Bone marrow (tissue), 2 donors: ENCODE results near the gene RRBP1.

Source experiments
- DNase-seq, 2 donors: peaks; one replicate each; lab custom pipeline; 2025; lab: John Stamatoyannopoulos, UW

Gene RRBP1

DNA sequence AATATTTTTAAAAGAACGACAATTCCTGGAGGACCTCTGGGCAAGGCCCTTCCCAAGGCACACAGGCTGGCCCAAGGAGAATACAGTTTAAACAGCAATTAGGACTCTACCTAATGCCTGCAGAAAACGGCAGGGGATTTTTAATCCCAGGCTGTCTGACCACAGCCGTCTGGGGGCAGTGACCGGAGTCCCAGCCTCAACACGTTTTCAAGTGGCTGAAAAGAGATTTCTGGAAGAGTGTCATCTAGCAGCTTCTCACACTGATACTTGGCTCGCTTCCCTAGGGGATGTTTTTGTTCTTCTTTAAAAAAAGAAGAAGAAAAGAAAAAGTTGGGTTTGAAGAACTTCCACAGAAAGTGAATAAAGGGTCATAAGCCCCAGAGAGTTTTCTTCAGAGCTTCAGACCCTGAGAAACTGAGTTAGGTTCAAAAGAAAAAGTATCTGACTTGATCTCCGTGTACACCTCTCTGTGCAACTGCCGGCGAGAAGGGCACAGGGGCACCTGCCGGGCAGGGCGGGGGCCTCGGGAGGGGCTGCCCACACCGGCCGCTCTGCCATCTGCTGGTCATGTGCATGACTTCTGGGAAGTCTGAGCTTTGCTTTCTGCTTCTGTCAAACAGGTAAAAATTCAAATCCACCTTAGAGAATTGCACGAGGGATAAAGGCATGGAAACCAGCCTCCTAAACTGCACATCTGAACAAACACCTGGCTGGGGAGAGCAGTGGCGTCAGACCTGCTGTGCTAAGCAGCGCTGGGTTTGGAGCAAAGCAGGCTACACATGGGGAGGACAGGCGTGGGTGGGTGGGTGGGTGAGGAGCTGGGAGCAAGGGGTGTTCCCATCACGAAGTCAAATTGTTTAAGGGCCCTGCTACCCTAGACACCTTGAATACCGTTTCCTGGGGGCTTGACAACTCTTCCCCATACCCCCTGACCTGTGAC lies 33.0 kb downstream of the RRBP1 start:
- no peak for DNase-seq

DNA sequence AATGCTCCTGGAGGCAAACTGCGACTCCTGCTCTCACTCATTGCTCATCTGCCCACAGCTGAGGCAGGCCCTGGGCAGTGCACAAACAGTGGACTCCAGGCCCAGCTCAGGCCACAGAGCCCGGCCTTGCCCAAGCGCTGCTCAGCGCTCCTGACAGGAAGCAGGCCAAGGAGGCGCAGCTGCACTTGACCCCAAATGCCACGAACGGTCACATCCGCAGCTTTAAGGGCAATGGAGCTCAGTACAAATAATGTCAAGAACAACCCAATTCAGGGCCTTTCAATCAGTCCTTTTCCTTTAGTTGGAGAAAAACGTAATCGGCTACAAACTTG lies 33.8 kb downstream of the RRBP1 start:
- DNase-seq: no peak

DNA sequence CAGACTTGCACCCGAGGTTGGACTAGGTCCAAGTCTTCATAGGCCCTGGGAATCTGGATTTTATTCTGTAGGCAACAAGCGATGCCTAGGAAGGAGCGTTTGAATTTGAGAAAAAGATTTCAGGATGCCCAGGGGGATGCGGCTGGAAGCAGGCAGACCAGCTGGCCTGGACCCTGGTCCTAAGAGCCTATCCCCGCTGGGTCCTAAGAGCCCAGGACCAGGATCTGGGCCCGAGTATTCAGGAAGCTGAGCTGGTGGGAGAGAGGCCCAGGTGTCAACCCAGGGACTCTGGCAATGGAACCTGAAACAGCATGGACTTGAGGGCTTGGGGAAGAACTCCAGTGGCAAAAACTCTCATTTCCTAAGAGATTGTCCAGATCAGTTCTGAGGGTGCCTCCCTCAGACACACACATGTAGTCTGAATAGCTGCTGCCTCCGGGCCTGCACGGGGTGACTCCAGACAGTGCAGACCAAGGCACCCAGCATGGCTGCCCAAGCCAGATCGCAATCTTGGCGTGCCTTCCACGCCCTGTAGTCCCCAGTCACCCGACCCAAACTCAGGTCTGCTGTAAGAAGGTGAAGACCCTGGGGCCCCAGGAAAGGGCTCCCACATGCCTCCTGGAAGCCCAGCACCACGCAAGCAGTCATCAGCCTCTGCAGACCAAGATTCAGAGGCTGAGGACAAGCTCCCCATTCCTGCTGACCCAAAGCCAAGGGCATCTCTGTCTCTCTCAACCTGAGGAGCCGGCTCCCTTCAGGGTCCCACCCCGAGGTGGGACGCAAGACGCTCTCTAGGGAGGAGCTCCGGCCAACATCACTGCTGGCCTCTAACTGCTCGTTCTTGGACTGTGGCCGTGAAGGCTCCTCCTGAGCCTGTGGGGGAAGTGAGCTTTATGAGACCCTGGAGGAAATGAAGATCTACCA lies 34.4 kb downstream of the RRBP1 start:
- DNase-seq: no peak

DNA sequence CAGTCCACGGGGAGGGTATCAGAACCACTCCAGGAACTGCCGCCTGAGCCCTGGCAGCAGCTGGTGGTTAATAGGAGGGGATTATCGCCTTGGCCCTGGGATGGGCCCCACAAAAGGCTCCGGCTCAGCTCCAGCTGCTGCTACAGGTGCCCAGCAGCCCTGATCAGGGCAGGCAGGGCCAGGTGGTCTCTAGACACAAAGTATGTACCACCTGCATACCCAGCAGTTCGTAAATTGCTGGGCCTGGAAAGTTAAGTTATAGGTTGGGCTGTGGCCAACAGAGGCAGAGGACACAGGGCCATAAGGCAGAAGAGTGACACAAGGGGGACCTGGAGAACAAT lies 35.1 kb downstream of the RRBP1 start:
- no peak for DNase-seq

DNA sequence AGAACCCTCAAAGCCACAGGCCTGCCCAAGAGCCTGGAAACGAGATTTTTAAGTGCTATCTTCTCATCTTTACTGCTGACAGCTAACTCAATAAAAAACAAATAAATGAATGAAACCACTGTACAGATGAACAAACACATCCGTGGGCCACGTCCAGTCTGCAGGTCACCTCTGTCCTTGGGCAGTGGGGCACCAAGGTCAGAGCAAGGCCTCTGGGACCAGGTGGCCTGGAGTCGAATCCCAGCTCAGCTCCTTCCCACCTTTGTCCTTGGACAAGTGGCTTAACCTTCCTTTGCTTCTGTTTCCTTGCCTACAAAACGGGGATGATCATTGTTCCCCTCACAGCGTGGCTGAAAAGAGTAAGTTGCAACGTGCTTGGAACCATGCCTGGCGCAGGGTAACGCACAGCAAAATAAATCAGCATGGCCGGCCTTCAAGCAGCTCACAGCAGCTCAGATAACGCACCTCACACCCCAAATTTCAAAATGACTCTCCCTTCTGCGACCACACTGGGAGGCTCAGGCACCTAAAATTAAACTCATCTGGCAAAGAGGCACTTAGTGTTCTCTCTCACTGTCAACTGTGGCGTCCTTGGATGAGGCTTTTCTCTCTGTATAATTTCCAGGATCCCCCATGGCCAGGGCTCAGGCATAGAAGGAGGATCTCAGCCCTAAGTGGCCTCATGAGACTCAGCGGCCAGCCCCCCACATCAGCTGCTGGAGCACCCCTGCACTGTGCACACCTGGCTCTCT lies 35.7 kb downstream of the RRBP1 start:
- no peak for DNase-seq

DNA sequence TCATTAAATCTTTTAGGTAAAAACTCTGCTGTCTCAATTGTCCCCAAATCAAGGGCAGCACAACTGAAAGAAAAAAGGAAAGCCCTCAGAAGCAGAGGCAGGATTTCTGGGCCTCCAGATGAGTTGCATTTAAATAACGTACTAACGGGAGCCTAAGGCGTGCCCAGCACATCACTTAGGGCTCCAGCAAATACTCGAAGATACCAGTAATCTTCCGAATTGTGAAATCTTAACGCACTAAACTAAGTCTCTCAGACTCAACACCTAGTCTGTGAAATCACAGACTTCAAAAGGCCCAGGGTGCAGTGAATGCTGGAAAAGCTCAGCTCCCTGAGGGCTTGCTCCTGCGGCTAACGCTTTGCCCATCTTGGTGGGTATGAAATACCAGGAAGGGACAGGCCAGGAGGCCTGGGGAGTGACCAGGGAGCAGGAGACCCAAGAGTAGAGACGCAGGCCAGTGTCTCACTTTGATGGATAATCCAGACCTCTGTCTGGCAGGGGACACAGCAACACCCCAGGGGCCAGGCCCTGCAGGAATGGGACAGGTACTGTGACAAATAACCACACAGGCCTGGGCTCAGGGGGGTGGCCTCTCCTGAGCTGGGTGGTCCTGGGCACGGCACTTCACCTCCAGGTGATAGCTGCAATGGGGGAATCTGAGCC lies 36.4 kb downstream of the RRBP1 start:
- DNase-seq: no peak

DNA sequence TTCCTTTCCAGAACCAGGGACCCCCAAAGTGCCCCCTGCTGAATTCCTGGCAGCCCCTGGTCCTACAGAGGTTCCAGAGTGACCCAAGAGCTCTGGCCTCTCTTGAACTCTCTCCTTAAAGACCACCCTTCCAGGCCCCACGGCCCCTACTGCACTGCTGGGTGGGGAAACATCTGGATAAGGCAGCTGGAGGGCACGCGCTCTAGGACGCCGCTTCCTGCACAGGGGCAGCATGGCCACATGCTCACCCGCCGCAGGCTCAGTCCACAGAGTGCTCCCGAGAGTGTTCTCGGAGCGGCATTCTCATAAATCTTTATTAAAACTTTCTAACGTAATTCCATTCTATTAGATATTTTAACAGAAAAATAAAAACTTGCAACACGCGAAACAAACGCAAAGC lies 37.0 kb downstream of the RRBP1 start:
- no peak for DNase-seq

DNA sequence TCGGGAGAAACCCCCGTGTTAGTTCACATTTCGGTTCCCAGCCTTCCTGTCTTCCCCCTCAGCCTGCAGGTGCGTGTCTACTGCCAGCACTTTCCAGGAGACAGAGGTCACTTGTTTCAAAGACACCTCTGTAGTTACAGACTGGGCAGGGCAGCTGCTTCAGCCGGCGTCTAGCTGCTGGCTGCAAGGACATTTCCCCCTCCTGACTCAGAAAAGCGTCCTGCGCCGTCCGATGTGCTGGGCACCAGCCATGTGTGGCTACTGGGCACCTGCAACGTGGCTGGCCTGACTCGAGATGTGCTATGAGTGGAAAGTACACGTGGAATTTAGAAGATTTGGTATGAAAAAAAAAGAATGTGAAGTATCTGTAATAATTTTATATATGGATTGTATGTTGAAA lies 37.6 kb downstream of the RRBP1 start:
- DNase-seq: no peak

DNA sequence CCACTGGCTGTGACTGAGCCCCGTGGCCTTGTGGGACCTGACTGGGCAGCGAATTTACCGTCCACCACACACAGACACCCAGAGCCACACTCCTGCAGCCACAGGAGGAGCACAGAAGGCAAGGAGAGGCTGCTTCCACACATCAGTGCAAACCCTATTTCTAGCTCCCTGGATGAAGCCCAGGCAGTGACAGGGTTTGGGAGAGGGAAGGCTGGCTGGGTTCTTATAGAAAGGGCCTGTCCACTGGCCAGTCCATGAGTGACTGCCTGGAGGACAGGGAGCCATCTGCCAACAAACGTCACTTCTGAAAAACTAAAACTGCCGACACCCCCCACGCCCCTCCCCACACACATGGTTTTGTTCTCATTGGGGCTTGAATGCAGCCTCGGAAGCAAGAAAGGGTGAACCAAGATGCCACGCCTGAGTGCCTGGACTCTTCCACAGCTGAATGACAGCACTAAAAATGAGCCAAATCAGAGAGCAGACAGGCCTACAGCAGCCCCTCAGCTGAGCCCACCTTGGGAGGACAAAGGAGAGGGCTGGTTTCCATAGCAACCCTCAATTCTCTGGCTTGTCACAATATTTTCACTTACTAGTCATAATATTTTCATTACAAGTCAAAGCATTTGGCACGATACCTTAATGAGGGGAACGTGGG lies 38.4 kb downstream of the RRBP1 start:
- no peak for DNase-seq

DNA sequence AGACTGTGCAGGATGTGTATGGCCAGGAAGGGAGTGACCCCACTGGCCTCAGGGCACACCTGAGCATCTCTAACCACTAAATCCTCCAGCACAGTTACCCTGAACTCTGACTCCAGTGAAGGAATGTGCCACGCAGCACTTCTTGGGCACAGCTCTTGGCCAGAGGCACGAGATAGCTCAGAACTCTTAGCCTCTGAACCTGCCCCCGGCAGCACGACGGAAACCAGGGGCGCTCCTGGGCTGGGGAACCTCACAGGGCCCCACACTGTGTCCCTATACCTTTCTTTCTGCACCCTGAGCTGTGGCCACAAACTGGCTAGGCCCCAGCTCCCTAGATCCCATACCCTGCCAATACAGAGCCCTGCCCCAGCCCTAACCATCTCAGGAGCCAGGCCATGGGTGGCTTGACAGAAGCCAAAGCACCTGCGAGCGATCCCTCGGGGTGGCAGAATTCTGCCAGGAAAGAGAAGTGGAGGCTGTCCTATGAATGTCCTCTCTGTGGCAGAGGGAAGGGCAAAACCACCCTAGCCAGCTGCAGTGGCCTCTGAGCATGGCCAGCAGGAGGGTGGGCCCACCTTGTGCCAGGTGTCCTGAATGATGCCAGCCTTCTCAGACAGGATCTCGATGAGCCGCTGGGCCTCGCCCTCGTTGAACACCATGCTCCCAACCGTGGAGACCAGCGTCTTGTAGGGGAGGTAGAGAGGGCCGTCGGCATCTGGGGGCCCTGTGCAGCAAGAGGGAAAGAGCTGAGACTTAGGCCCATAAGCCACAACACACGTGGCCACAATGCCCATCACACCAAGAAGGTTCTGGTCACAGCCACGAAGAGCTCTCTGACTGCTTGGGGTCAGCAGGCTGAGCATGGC lies 39.4 kb downstream of the RRBP1 start:
- no peak for DNase-seq

DNA sequence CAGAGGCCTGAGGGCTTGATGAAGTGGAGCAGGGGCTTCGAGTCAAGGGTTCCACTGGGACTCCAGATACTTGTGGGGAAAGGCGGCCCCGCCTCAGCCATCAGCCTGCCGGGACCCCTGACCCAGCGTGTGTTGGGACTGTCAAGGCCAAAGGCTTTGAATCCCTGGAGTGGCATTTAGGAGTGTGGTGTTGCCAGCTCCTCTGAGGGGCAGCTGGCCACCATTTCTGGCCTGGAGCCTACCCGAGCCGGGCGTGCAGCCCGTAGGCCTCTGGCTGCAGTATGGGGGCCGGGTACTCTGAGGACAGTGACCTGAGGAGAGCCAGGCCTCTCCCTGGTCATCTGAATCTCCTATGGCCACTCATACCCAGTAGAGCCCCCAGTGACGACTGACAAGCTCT lies 40.0 kb downstream of the RRBP1 start:
- DNase-seq: no peak

DNA sequence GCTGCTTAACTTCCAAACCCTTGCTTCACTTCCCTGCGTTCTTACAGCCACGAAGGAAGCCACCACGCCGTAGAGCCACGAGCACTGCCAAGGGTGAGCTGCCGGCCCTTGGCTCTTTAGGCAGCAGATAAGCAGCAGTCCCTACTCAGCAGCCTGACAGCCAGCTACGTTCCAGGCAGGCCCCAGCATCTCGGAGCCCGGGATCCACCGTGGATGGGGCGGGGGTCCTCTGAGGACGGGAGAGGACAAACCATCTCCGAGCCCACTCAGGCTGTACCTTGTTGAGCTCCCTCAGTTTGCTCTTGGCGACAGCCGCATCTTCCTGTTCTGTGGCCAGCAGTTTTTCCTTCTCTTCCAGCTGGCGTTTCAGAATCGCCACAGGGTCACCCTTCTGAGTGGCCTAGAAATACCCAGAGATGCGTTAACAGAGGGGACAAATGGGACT lies 40.5 kb downstream of the RRBP1 start:
- no peak for DNase-seq

DNA sequence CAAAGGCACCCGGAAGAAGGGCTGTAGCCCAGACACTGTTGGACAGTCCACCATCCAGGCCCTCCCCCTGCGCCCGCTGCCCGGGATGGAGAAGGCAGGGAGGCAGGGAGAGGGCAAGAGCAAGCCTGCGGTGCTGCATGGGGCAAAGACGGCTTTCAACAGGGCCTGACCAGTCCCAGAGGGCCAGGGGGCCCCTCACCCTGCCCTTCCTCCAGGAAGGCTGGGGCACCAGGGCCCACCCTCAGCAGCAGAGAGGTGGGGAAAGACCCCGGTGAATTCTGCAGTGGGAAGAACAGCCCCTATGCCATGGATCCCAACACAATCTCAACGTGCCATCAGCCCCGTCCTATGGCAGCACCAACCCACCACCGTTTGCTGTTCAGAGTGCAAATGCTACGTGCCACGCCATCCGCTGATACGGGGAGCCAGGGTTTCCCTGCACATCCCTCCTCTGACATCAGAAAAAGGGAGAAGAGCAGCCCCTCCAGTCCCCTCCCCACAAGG lies 41.1 kb downstream of the RRBP1 start:
- no peak for DNase-seq

DNA sequence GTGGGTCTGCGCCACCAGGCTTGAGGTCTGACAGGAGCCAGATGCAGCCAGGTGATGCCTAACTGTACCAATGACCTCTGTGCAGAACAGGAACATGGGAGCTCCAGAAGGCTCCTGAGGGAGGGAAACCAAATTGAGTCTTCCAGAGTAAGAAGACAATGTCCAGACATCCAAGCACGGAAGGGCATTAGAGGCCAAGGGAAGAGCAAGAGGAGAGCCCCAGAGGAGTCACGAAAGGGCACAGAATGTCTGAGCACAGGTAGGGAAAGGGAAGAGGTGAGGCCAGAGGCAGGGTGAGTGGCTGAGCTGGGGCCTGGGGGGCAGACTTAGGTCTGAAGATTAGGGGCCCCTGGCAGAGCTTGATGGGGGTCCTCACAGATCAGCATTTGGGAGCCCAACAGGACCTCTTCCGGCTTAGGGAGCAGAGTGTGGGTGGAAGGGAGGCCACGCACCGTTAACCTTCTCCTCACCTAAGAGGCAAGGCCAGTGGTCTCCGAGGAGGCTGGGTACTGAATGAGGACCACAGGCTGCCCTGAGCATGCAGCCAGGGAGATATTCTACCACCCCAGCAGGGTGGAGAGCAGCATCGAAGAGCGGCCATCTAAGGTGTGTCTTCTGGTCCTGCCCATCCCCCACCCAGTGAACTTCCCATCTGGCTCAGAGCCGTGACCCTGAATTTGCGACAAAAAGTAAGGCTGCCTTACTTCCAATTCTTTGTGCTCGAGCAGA lies 41.7 kb downstream of the RRBP1 start:
- no peak for DNase-seq

DNA sequence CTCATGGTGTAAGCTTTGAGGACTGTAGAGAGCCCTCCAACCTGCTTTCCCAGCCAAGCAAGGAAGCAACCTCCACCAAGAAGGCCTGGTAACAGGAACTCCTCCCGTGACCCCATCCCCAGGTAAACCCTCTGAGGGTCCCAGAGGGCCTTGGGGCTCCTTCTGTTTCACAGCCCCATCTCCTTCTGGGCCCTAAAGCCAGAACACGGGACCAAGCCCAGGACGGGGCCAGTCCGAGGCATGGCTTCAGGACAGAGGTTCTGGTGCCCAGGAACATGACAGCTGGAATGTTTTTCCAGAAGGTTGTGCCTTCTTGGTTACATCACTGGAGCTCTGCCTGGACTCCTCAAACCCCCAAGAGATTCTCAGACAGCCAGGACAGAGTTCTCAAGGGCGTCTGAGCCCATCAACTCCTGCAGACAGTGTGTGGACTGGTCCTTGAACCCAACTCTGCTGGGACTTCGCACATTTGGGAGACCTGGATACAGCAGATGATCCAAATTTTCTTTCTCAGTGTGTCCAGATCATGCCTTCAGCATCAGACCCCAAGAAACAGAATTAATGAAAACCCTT lies 43.1 kb downstream of the RRBP1 start:
- DNase-seq: no peak

DNA sequence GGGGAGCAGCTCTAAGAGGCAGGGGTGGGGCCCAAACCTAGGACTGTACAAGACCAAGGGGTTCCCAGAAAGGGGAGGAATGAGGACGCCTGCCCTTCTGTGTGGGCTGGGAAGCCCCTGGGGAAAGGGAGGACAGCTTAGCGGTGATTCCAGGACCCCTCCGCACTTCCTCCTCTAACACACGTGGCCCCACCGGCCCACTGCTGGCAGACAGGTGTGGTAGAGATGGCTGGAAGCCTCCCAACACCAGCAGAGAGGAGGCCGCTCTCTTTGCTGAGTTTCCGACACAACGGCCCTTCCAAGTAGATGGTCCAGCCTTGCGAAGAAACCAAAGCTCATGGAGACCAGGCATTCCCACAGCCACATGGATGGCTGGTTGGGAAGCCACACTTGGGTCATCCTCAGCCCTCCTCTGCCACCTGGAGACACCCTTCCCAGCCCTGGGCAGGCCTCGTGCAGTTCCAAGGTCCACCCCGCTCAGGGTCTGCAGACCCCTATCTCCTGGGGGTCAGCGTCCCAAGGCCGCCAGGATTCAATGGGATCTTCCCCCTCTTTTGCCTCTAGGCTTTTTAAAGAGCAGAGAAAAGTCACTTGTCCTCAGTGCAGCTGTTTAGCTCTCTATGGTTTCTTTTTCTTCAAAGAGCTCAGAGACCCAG lies 43.9 kb downstream of the RRBP1 start:
- DNase-seq: no peak

DNA sequence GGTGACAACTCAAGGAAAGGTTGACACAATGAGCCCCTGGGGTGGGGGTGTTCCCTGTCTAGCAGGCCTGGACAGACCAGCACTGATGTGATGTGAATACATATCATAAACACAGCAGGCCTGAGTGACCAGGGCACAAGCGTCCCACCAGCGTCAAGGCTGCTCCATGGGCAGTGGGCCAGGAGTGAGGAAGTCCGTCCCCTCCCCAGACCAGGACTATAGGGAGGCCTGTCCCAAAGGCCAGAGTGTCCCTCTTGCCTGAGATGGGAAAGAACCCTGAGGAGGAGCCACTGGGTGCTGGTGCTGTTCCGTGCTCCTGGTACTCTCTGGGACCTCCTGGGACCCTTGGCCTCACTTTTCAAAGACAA lies 44.6 kb downstream of the RRBP1 start:
- no peak for DNase-seq

DNA sequence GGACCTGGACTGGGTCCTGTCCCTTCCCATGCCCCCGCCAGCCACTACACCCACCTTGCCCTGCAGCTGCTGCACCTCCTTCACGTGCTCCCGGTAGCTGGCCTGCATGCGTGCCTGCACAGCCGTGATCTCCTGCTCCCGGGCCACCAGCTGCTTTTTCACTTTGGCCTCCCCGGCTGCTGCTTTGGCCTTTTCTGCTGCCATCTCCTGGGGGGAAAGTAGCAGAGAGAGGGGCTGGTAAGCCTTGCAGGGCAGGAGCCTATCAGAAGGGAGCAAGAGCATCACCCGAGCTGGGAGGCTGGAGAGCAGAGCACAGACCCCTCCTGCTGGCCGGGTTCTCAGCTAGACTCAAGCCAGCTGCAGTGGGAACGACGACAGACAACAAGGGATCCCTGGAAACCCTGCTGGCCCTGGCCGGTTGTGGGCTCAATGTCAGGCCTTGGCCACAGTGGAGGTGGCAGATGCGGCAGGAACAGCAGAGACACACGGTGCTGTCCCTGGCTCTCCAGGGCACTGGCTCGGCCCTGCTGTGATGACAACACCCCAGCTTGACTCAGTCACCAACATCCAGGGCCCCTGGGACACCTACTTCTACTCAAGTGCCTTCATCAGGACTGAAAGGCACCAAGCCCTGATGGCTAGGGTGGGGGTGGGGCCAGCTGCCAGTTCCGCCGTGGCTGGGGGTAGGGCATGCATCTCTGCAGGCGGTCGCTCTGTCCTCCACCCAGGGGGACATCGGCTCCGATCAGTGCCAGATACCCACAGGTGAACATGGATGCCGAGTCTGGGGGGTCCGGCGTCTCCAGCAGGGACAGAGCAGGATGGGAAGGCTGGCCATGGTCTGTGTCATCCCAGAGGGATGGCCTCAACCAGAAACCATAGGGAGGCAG lies 45.3 kb downstream of the RRBP1 start:
- no peak for DNase-seq
